Tibial artery (tissue), 4 donors: ENCODE data around the gene HORMAD2.

ENCODE experiments used
- DNase-seq, 2 donors: peaks; one replicate each; pipeline ENCODE4 v3.0.0-alpha.2; 2019
- H3K27ac ChIP-seq, 2 donors: fragments of 200-600 bp; sonication (generic) in 1 of 2; 1 replicate in 1 of 2; 2 replicates in 1 of 2; pipeline ENCODE4 v1.5.1; 2018 to 2019; ENCODE audit warnings: mild to moderate bottlenecking in 1 of 2
- H3K27me3 ChIP-seq, 2 donors: fragments of 200-600 bp; sonication (generic) in 1 of 2; one replicate each; pipeline versions ENCODE4 v1.5.1 to v1.6.0; 2016 to 2019
- H3K36me3 ChIP-seq, 3 donors: fragments of 200-600 bp; sonication (generic) in 2 of 3; one replicate each; pipeline ENCODE4 v1.5.1; 2016 to 2019; ENCODE audit warnings: mild to moderate bottlenecking in 2 of 3
- H3K4me1 ChIP-seq, 4 donors: fragments of 200-600 bp; sonication (generic) in 2 of 4; 1 replicate in 3 of 4; 2 replicates in 1 of 4; pipeline ENCODE4 v1.5.1; 2016 to 2019
- H3K4me3 ChIP-seq, 2 donors: fragments of 200-600 bp; sonication (generic) in 1 of 2; 1 replicate in 1 of 2; 2 replicates in 1 of 2; pipeline ENCODE4 v1.5.1; 2018 to 2019; ENCODE audit warnings: mild to moderate bottlenecking in 2 of 2
- H3K9me3 ChIP-seq, 3 donors: fragments of 200-600 bp; sonication (generic) in 1 of 3; one replicate each; pipeline ENCODE4 v1.5.1; 2016 to 2019
- CTCF ChIP-seq, 2 experiments: fragments of 200-600 bp in 1 of 2; fragments of 450-650 bp in 1 of 2; IDR thresholded peaks; one replicate each; pipeline ENCODE4 v1.5.1; 2017 to 2019; ENCODE audit warnings: antibody characterized with exemption in 2 of 2, mild to moderate bottlenecking in 1 of 2, moderate library complexity in 1 of 2
- intact Hi-C: fragments of 100-400 bp; cut with DNase I; formaldehyde crosslinking; loops from one replicate; pipeline ENCODE4 v1.15.0; 2023; ENCODE audit warnings: low total_unique reads

The HORMAD2 gene

GRCh38 chr22:30132290-30132996, 52.2 kb downstream of the HORMAD2 start:
- peaks cover 0 to 10% of the 10 kb centered on the region in 2 donors for H3K27me3 ChIP-seq
- TF ChIP-seq CTCF (IDR thresholded peaks at IDR 0.05): no peak
- H3K4me3 ChIP-seq: no peak overlapping the region
- intact Hi-C loops: no loop called here
- H3K27ac ChIP-seq: no peak overlapping the region
- no peaks in the 10 kb centered on the region for H3K9me3 ChIP-seq
- no peak for DNase-seq
- no peaks in the 10 kb centered on the region for H3K36me3 ChIP-seq
- no peaks in the 10 kb centered on the region for H3K4me1 ChIP-seq

GRCh38 chr22:30140414-30140813, 60.1 kb downstream of the HORMAD2 start:
- Histone ChIP-seq H3K27me3 (peaks cover 0 to 23% of the 10 kb centered on the region in 2 donors), H3K4me1 (no peaks in the 10 kb centered on the region), H3K36me3 (no peaks in the 10 kb centered on the region), H3K4me3 (no peak overlapping the region), H3K9me3 (peaks cover 0 to 17% (median 7%) of the 10 kb centered on the region in 3 donors), H3K27ac (no peak overlapping the region)
- no peak for DNase-seq
- intact Hi-C loops: no loop called here
- no peak for TF ChIP-seq CTCF (IDR thresholded peaks at IDR 0.05)

- Histone ChIP-seq H3K27me3 (peaks cover 0 to 32% of the 10 kb centered on the region in 2 donors), H3K27ac (no peak overlapping the region), H3K9me3 (peaks cover 0 to 17% (median 7%) of the 10 kb centered on the region in 3 donors), H3K36me3 (no peaks in the 10 kb centered on the region), H3K4me3 (no peak overlapping the region), H3K4me1 (no peaks in the 10 kb centered on the region)
- intact Hi-C loops: no loop called here
- no peak for DNase-seq
- no peak for TF ChIP-seq CTCF (IDR thresholded peaks at IDR 0.05)
These were observed 63.0 kb downstream of the HORMAD2 start for GRCh38 chr22:30143265-30143664.

GRCh38 chr22:30144391-30144790, 64.1 kb downstream of the HORMAD2 start:
- H3K27me3 ChIP-seq: peaks cover 0 to 32% of the 10 kb centered on the region in 2 donors
- no peak for DNase-seq
- TF ChIP-seq CTCF (IDR thresholded peaks at IDR 0.05): no peak
- intact Hi-C loops: no loop called here
- no peak overlapping the region for H3K4me3 ChIP-seq
- H3K27ac ChIP-seq: no peak overlapping the region
- no peaks in the 10 kb centered on the region for H3K36me3 ChIP-seq
- peaks cover 1 to 22% (median 7%) of the 10 kb centered on the region in 3 donors for H3K9me3 ChIP-seq
- H3K4me1 ChIP-seq: no peaks in the 10 kb centered on the region

GRCh38 chr22:30150212-30150611, 69.9 kb downstream of the HORMAD2 start:
- DNase-seq: no peak
- no peak overlapping the region for H3K27ac ChIP-seq
- no peaks in the 10 kb centered on the region for H3K36me3 ChIP-seq
- H3K9me3 ChIP-seq: peaks cover 0 to 7% (median 3%) of the 10 kb centered on the region in 3 donors
- TF ChIP-seq CTCF (IDR thresholded peaks at IDR 0.05): no peak
- no peaks in the 10 kb centered on the region for H3K4me1 ChIP-seq
- no peak overlapping the region for H3K4me3 ChIP-seq
- intact Hi-C loops: no loop called here
- H3K27me3 ChIP-seq: peaks cover 0 to 10% of the 10 kb centered on the region in 2 donors
